Endothelial cell of umbilical vein (primary cell): ENCODE measurements around the gene GAS2L3. TPM values are rescaled to one million over a fixed set of nuclear protein-coding genes. Genes with fewer than 3 reads are reported as not detected.

Source experiments
- BruUV-seq: library from RNA; stranded (reverse); fragments of 400-500 nt; replicated peaks from 2 replicates; lab custom pipeline; 2021; lab: Mats Ljungman, UMichigan
- CTCF ChIA-PET: fragments of 300-600, 350-600 bp; sonication (Branson Sonifier 250); formaldehyde crosslinking; loops from one replicate; lab custom pipeline; 2021; ENCODE audit warnings: antibody characterized with exemption, inconsistent platforms; lab: Charles Lee
- POLR2A ChIA-PET: fragments of 300-600, 350-600 bp; sonication (Branson Sonifier 250); formaldehyde crosslinking; loops from one replicate; lab custom pipeline; 2021; ENCODE audit warnings: antibody characterized with exemption, inconsistent platforms; lab: Charles Lee
- DNase-seq: peaks from one replicate; pipeline ENCODE4 v3.0.0-alpha.2; 2011; ENCODE audit warnings: low read depth, low spot score
- FAIRE-seq: peaks from 2 replicates; lab custom pipeline; 2011; peaks lifted over from hg19 to GRCh38; lab: Jason Lieb, UNC
- H2AFZ ChIP-seq: 2 replicates; pipeline ENCODE4 v1.6.0; 2012; ENCODE audit warnings: low read depth, low read length, control low read depth, inconsistent platforms
- H3K27ac ChIP-seq: 2 replicates; pipeline ENCODE4 v1.5.1; 2011; ENCODE audit warnings: low read depth, mild to moderate bottlenecking, control low read depth, low read length, moderate library complexity; ENCODE audit not compliant: insufficient read depth
- H3K27me3 ChIP-seq, 2 experiments: 2 replicates each; pipeline versions ENCODE4 v1.6.0 to v1.6.1; 2011; ENCODE audit warnings: low read length in 2 of 2, mixed read lengths in 1 of 2; ENCODE audit not compliant: control insufficient read depth in 2 of 2, insufficient read depth in 2 of 2
- H3K36me3 ChIP-seq, 2 experiments: 2 replicates in 1 of 2; 3 replicates in 1 of 2; pipeline ENCODE4 v1.5.1; 2011; ENCODE audit warnings: low read length in 2 of 2, mild to moderate bottlenecking in 1 of 2, moderate library complexity in 1 of 2; ENCODE audit not compliant: control insufficient read depth in 2 of 2, insufficient read depth in 2 of 2; ENCODE audit errors: extremely low read depth in 1 of 2
- H3K4me1 ChIP-seq: 3 replicates; pipeline ENCODE4 v1.5.1; 2011; ENCODE audit warnings: mild to moderate bottlenecking, low read length; ENCODE audit not compliant: control insufficient read depth, insufficient read depth; ENCODE audit errors: extremely low read depth
- H3K4me2 ChIP-seq: 2 replicates; pipeline ENCODE4 v1.6.1; 2011; ENCODE audit warnings: low read length, control low read depth, mixed read lengths; ENCODE audit not compliant: insufficient read depth
- H3K4me3 ChIP-seq, 3 experiments: fragments of 200-600 bp in 1 of 3; sonication (generic), shearing (Covaris generic) in 1 of 3; replicated peaks in 1 of 3; 2 replicates each; pipeline ENCODE4 v1.5.1; 2011 to 2016; ENCODE audit warnings: control low read depth in 3 of 3, low read length in 3 of 3, mild to moderate bottlenecking in 2 of 3, inconsistent platforms in 1 of 3, low read depth in 1 of 3, moderate library complexity in 1 of 3; ENCODE audit not compliant: insufficient read depth in 1 of 3
- H3K79me2 ChIP-seq: 2 replicates; pipeline ENCODE4 v1.6.0; 2012; ENCODE audit warnings: low read length, inconsistent platforms; ENCODE audit not compliant: control insufficient read depth, insufficient read depth
- H3K9ac ChIP-seq: replicated peaks from 2 replicates; pipeline ENCODE3; 2011; ENCODE audit warnings: low read length, control low read depth; ENCODE audit not compliant: insufficient read depth; ENCODE audit errors: extremely low read depth
- H3K9me1 ChIP-seq: replicated peaks from 3 replicates; pipeline ENCODE4 v1.6.0; 2011; ENCODE audit warnings: mild to moderate bottlenecking, low read length; ENCODE audit not compliant: control insufficient read depth, insufficient read depth; ENCODE audit errors: extremely low read depth
- H3K9me3 ChIP-seq: replicated peaks from 2 replicates; pipeline ENCODE4 v1.5.1; 2012; ENCODE audit warnings: low read length, inconsistent platforms; ENCODE audit not compliant: control insufficient read depth, insufficient read depth
- H4K20me1 ChIP-seq: replicated peaks from 2 replicates; pipeline ENCODE3; 2011; ENCODE audit warnings: mild to moderate bottlenecking, low read length; ENCODE audit not compliant: control insufficient read depth, insufficient read depth; ENCODE audit errors: extremely low read depth
- EZH2 ChIP-seq: IDR thresholded peaks from 2 replicates; pipeline ENCODE4 v1.6.1; 2012; ENCODE audit warnings: borderline replicate concordance, low read depth, mild to moderate bottlenecking, moderate library complexity, low read length, inconsistent platforms; ENCODE audit not compliant: severe bottlenecking
- FOS ChIP-seq: IDR thresholded peaks from 2 replicates; pipeline ENCODE4 v1.6.1; 2011; ENCODE audit warnings: mild to moderate bottlenecking, low read length, moderate library complexity, borderline replicate concordance; ENCODE audit not compliant: insufficient read depth
- GATA2 ChIP-seq: IDR thresholded peaks from 2 replicates; pipeline ENCODE4 v1.7.0; 2011; ENCODE audit warnings: low read depth, mild to moderate bottlenecking, moderate library complexity, mixed read lengths, low read length; ENCODE audit not compliant: insufficient read length, insufficient read depth
- JUN ChIP-seq: IDR thresholded peaks from 2 replicates; pipeline ENCODE4 v1.6.1; 2011; ENCODE audit warnings: borderline replicate concordance, low read depth; ENCODE audit not compliant: insufficient read length, insufficient read depth
- MAX ChIP-seq: IDR thresholded peaks from 2 replicates; pipeline ENCODE4 v1.6.1; 2011; ENCODE audit not compliant: insufficient read depth, insufficient read length
- MYC ChIP-seq: IDR thresholded peaks from one replicate; pipeline ENCODE4 v1.6.1; 2011; ENCODE audit warnings: mild to moderate bottlenecking, low read depth, low read length
- POLR2A ChIP-seq: IDR thresholded peaks from 2 replicates; pipeline ENCODE4 v1.6.1; 2012; ENCODE audit warnings: low read depth, mild to moderate bottlenecking, control low read depth, low read length
- POLR2AphosphoS5 ChIP-seq: IDR thresholded peaks from 2 replicates; pipeline ENCODE4 v1.6.1; 2012; ENCODE audit warnings: low read depth, mild to moderate bottlenecking, control low read depth, low read length, moderate library complexity; ENCODE audit not compliant: insufficient read depth
- dilution Hi-C: fragments of 300-500 bp; cut with MboI; formaldehyde crosslinking; loops from one replicate; pipeline ENCODE4 v1.15.0; 2019; ENCODE audit warnings: low sequenced_read_pairs; ENCODE audit not compliant: extremely low pct_ligation_motif_present
- intact Hi-C: fragments of 100-400 bp; cut with micrococcal nuclease; formaldehyde crosslinking; loops from one replicate; pipeline ENCODE4 v1.10.0; 2022
- polyA plus RNA-seq, 4 experiments: library from polyadenylated mRNA; depleted of rRNA in 3 of 4; stranded (reverse) in 3 of 4; unstranded in 1 of 4; fragments of >200 nt; gene quantifications; 2 replicates each; pipeline versions ENCODE4 v1.2.1 to v1.2.3, GENCODE V29; 2011 to 2012; ENCODE audit warnings: missing spikeins in 1 of 4
- total RNA-seq: library from RNA; stranded (reverse); gene quantifications from 2 replicates; pipeline ENCODE4 v1.2.3, GENCODE V29; 2021
- TF ChIP-seq, protein P1 (sequence below), 2 donors: IDR thresholded peaks; 1 replicate in 1 of 2; 2 replicates in 1 of 2; pipeline ENCODE4 v1.5.1; 2011; ENCODE audit warnings: low read length in 2 of 2, mild to moderate bottlenecking in 2 of 2, moderate library complexity in 2 of 2, control low read depth in 1 of 2, inconsistent platforms in 1 of 2, low read depth in 1 of 2; ENCODE audit not compliant: insufficient read depth in 1 of 2; ENCODE audit errors: extremely low read depth in 1 of 2

GAS2L3 gene
- total and polyA plus RNA-seq, 2 donors (not counting 3 experiments of a cell fraction or from before 2014, with no cell fraction given): 6.5 to 47.1 TPM

DNA sequence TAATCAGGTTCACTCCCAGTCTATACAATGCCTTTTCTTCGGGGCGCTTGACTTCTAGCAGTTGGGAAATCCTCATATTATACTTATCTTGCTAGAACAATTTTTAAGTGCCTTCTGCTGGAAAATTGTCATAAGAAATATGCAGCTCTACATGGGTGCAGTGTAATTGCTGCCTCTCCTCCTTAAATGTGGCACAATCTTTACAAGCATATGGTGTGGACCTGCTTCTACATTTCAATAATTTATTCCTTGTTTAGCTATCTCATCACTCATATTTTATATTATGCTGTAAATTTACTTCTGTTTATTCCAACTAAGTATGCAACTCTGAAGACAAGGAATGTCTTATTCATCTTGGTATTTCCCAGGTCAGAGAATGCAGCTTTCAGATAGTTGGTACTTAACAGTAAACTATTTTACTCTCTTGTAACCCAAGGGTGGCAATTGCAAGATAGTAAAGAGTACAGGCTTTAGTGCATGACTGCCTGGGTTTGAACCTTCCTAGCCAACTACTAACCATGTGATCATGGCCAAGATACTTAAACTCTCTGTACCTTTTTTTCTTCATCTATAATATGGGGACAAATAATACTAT is 43.6 kb upstream of the GAS2L3 start:
- Histone ChIP-seq H3K27me3 (no peaks in the 10 kb centered on the region), H4K20me1 (no peaks in the 10 kb centered on the region), H3K4me3 (no peak overlapping the region), H2AFZ (no peak overlapping the region), H3K9ac (no peak overlapping the region), H3K9me3 (no peaks in the 10 kb centered on the region), H3K9me1 (no peaks in the 10 kb centered on the region), H3K36me3 (no peaks in the 10 kb centered on the region), H3K4me2 (no peak overlapping the region), H3K27ac (no peak overlapping the region), H3K79me2 (no peaks in the 10 kb centered on the region), H3K4me1 (no peaks in the 10 kb centered on the region)
- DNase-seq (no peak), FAIRE-seq (no peak)
- no TSS peak for BruUV-seq
- intact Hi-C loops: no loop called here
- dilution Hi-C loops: no loop called here
- CTCF ChIA-PET: no interaction called here
- TF ChIP-seq GATA2: no peak
- no peak for TF ChIP-seq MYC
- TF ChIP-seq FOS: no peak
- no peak for TF ChIP-seq MAX
- no peak for TF ChIP-seq POLR2AphosphoS5
- no peak for TF ChIP-seq POLR2A
- TF ChIP-seq, protein P1, sequence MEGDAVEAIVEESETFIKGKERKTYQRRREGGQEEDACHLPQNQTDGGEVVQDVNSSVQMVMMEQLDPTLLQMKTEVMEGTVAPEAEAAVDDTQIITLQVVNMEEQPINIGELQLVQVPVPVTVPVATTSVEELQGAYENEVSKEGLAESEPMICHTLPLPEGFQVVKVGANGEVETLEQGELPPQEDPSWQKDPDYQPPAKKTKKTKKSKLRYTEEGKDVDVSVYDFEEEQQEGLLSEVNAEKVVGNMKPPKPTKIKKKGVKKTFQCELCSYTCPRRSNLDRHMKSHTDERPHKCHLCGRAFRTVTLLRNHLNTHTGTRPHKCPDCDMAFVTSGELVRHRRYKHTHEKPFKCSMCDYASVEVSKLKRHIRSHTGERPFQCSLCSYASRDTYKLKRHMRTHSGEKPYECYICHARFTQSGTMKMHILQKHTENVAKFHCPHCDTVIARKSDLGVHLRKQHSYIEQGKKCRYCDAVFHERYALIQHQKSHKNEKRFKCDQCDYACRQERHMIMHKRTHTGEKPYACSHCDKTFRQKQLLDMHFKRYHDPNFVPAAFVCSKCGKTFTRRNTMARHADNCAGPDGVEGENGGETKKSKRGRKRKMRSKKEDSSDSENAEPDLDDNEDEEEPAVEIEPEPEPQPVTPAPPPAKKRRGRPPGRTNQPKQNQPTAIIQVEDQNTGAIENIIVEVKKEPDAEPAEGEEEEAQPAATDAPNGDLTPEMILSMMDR (IDR thresholded peaks at IDR 0.05; ENCODE audit: extremely low read depth in 1 of 2, insufficient read depth in 1 of 2, low read depth in 1 of 2, low read length in 2 of 2): no peak
- no peak for TF ChIP-seq EZH2
- TF ChIP-seq JUN: no peak
- POLR2A ChIA-PET: no interaction called here
